Measurements from ENCODE around the gene GRID2IP. TPM values are rescaled to one million over a fixed set of nuclear protein-coding genes. Genes with fewer than 3 reads are reported as not detected.
A peak's percentile ranks its signal among the peaks of the same experiment; 100 is the strongest.

Gene GRID2IP
- total and polyA plus RNA-seq, 2 of the 13 experiments (the other 11 are each of a cell fraction or from before 2014, with no cell fraction given): 0.03 TPM; not detected in 1

DNA sequence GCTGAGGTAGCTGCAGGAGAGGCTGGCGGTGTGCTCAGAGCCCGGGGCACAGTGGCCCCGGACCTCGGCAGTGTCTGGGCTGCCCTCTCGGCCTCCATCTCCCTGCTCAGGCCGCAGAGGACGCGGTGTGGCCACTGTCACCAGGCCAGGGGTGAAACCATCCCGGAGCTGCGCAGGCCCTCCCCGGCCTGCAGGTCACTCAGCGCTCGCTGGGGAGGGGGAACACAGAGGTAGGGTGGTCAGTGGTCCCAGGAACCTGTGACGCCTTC, 53.7 kb downstream of the GRID2IP start:
- no TSS peak for BruUV-seq (replicated peaks)
- in situ Hi-C loops (cut with HindIII; ENCODE audit: extremely low pct_ligation_motif_present, low pct_unique_long_range_greater_than_20kb) (no loop called here), intact Hi-C loops (cut with micrococcal nuclease; ENCODE audit: unreplicated experiment) (no loop called here)
- CTCF ChIA-PET (ENCODE audit: low intra/inter-chr PET ratio, low total read pairs): no interaction called here
- Histone ChIP-seq H2AFZ (ENCODE audit: low read length) (no peak overlapping the region), H3K9me3 (ENCODE audit: low read length) (no peaks in the 10 kb centered on the region), H3K36me3 (replicated peaks in 1 of 2; ENCODE audit: control insufficient read depth in 1 of 2, insufficient read depth in 2 of 2, low read length in 2 of 2) (no peaks in the 10 kb centered on the region), H3K27ac (ENCODE audit: extremely low read length, insufficient read depth, low read length) (no peak overlapping the region), H3K79me2 (ENCODE audit: insufficient read depth, low read length) (no peaks in the 10 kb centered on the region), H3K4me2 (ENCODE audit: low read depth, low read length) (peak overlapping the region; percentile 43), H3K9ac (ENCODE audit: insufficient read depth, low read depth, low read length) (no peak overlapping the region), H3K4me1 (ENCODE audit: insufficient read depth, low read length) (no peaks in the 10 kb centered on the region), H3K4me3 (replicated peaks in 1 of 3; ENCODE audit: insufficient read depth in 1 of 3, low read depth in 2 of 3, low read length in 3 of 3) (peak overlapping the region in 1 of 3 experiments; percentile 3; a peak in 2 of 6 replicates), H4K20me1 (ENCODE audit: insufficient read depth, low read length) (no peaks in the 10 kb centered on the region), H3K27me3 (ENCODE audit: control insufficient read depth in 1 of 2, insufficient read depth in 2 of 2, low read length in 2 of 2) (peaks cover 13 to 72% of the 10 kb centered on the region in 2 experiments; a peak in 4 of 5 replicates)
- POLR2A ChIA-PET: no interaction called here
- FAIRE-seq (no peak), ATAC-seq (peak; percentile 41), DNase-seq (ENCODE audit: low spot score) (no peak)
- no CpG with 5 or more reads among the region's 14 CpGs for WGBS (ENCODE audit: low lambda C conversion rate)
- no peak for TF ChIP-seq PCBP2 (optimal IDR thresholded peaks at IDR 0.05; ENCODE audit: low read depth, low read length, poor library complexity, severe bottlenecking)
- 0 out of 2 replicates have a peak, but pooled peaks have one; percentile 9 for TF ChIP-seq ZNF776 (CRISPR knock-in tag; IDR thresholded peaks at IDR 0.05)

DNA sequence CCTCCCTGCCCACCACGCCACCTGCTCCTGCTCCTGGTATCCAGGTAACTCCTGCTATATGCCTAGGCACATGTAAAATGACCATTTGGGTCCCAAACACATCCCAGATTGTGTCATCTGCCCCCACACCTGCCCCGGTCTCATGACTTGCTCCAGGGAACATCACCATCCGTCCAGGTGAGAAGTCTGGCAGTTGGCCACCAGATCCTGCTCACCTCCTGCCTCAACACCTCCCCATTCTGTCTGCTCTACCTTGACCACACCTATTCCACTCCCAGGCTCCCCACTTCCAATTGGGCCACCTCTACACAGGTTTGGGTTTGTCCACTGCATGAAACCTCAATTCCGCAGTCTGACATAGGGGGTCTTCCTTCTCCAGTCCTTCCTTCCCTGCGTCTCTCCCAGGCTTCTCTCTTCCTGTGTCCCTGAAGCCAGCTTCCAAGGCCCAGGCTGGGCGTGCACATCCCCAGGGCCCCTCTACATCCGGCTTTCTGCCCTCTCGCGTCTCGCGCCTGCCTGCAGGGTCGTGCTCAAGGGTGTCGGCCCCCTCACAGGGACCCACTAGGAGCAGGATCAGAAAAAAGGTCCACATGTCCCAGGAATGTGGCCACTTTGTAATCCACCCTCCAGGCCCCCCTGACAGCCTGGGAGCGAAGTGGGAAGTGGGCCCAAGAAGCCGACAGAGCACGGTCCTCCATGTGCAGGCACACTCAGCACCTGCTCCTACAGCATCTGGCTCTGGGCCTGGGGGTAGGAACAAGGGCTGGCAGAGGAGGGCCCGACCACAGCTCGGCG, 54.2 kb downstream of the GRID2IP start:
- H3K36me3 ChIP-seq (replicated peaks in 1 of 2; ENCODE audit: control insufficient read depth in 1 of 2, insufficient read depth in 2 of 2, low read length in 2 of 2): no peaks in the 10 kb centered on the region
- ChIA-PET POLR2A (no interaction called here), CTCF (ENCODE audit: low intra/inter-chr PET ratio, low total read pairs) (no interaction called here)
- peaks cover 13 to 67% of the 10 kb centered on the region in 2 experiments; a peak in 4 of 5 replicates for H3K27me3 ChIP-seq (ENCODE audit: control insufficient read depth in 1 of 2, insufficient read depth in 2 of 2, low read length in 2 of 2)
- WGBS (ENCODE audit: low lambda C conversion rate): 27% methylated on average over 14 of the region's 19 CpGs
- FAIRE-seq: no peak
- no peak overlapping the region for H2AFZ ChIP-seq (ENCODE audit: low read length)
- BruUV-seq (replicated peaks): no TSS peak
- in situ Hi-C loops (cut with HindIII; ENCODE audit: extremely low pct_ligation_motif_present, low pct_unique_long_range_greater_than_20kb) (no loop called here), intact Hi-C loops (cut with micrococcal nuclease; ENCODE audit: unreplicated experiment) (no loop called here)
- peak overlapping the region in 1 of 3 experiments; percentile 3; a peak in 2 of 6 replicates for H3K4me3 ChIP-seq (replicated peaks in 1 of 3; ENCODE audit: insufficient read depth in 1 of 3, low read depth in 2 of 3, low read length in 3 of 3)
- no peaks in the 10 kb centered on the region for H3K79me2 ChIP-seq (ENCODE audit: insufficient read depth, low read length)
- H3K9ac ChIP-seq (ENCODE audit: insufficient read depth, low read depth, low read length): no peak overlapping the region
- DNase-seq (ENCODE audit: low spot score): no peak
- H4K20me1 ChIP-seq (ENCODE audit: insufficient read depth, low read length): no peaks in the 10 kb centered on the region
- H3K27ac ChIP-seq (ENCODE audit: extremely low read length, insufficient read depth, low read length): no peak overlapping the region
- no peaks in the 10 kb centered on the region for H3K4me1 ChIP-seq (ENCODE audit: insufficient read depth, low read length)
- no peaks in the 10 kb centered on the region for H3K9me3 ChIP-seq (ENCODE audit: low read length)
- H3K4me2 ChIP-seq (ENCODE audit: low read depth, low read length): peak overlapping the region; percentile 43
- peak; percentile 36 for ATAC-seq
- TF ChIP-seq ZNF558 (CRISPR knock-in tag; IDR thresholded peaks at IDR 0.05; ENCODE audit: borderline replicate concordance) (no peak), IKZF1 (IDR thresholded peaks at IDR 0.05) (no peak), GATAD2A (CRISPR knock-in tag; IDR thresholded peaks at IDR 0.05) (no peak), NRL (CRISPR knock-in tag; IDR thresholded peaks at IDR 0.05; ENCODE audit: borderline replicate concordance) (no peak), ADNP (CRISPR knock-in tag; IDR thresholded peaks at IDR 0.05) (no peak), YEATS4 (CRISPR knock-in tag; IDR thresholded peaks at IDR 0.05; ENCODE audit: borderline replicate concordance) (no peak), ZNF17 (CRISPR knock-in tag; IDR thresholded peaks at IDR 0.05) (no peak), ZNF232 (CRISPR knock-in tag; IDR thresholded peaks at IDR 0.05; ENCODE audit: borderline replicate concordance) (no peak), ZNF263 (CRISPR knock-in tag; IDR thresholded peaks at IDR 0.05) (no peak), MTF1 (CRISPR knock-in tag; IDR thresholded peaks at IDR 0.05) (no peak)
- TF ChIP-seq, protein P1, sequence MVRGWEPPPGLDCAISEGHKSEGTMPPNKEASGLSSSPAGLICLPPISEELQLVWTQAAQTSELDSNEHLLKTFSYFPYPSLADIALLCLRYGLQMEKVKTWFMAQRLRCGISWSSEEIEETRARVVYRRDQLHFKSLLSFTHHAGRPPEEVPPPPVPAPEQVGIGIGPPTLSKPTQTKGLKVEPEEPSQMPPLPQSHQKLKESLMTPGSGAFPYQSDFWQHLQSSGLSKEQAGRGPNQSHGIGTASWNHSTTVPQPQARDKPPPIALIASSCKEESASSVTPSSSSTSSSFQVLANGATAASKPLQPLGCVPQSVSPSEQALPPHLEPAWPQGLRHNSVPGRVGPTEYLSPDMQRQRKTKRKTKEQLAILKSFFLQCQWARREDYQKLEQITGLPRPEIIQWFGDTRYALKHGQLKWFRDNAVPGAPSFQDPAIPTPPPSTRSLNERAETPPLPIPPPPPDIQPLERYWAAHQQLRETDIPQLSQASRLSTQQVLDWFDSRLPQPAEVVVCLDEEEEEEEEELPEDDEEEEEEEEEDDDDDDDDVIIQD (CRISPR knock-in tag; IDR thresholded peaks at IDR 0.05; ENCODE audit: low read depth): no peak
- TF ChIP-seq, protein P2, sequence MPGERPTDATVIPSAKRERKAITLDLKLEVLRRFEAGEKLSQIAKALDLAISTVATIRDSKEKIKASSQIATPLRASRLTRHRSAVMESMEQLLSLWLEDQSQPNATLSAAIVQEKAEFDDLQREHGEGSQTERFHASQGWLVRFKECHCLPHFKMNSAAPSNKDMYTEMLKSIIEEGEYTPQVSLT (CRISPR knock-in tag; IDR thresholded peaks at IDR 0.05; ENCODE audit: borderline replicate concordance, low read depth): no peak
